ENCODE data around the gene PARP9.

DNA sequence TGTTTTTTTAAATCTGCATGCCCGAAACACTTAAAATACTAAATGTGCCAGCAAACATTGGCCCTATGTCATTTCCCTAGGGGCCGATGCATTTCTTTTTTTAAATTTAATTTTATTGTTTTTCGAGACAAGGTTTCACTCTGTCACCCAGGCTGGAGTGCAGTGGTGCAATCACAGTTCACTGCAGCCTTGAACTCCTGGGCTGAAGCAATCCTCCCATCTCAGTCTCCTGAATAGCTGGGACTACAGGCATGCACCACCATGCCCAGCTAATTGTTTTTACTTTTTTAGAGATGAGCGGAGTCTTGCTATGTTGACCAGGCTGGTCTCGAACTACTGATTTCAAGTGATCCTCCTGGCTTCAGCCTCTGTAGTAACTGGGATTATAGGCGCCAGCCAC lies 5.5 kb downstream of the PARP9 start:
- TF ChIP-seq, protein P1, sequence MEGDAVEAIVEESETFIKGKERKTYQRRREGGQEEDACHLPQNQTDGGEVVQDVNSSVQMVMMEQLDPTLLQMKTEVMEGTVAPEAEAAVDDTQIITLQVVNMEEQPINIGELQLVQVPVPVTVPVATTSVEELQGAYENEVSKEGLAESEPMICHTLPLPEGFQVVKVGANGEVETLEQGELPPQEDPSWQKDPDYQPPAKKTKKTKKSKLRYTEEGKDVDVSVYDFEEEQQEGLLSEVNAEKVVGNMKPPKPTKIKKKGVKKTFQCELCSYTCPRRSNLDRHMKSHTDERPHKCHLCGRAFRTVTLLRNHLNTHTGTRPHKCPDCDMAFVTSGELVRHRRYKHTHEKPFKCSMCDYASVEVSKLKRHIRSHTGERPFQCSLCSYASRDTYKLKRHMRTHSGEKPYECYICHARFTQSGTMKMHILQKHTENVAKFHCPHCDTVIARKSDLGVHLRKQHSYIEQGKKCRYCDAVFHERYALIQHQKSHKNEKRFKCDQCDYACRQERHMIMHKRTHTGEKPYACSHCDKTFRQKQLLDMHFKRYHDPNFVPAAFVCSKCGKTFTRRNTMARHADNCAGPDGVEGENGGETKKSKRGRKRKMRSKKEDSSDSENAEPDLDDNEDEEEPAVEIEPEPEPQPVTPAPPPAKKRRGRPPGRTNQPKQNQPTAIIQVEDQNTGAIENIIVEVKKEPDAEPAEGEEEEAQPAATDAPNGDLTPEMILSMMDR (IDR thresholded peaks at IDR 0.05; ENCODE audit: borderline replicate concordance, extremely low read depth, low read length, poor library complexity, severe bottlenecking), result no peak
- TF ChIP-seq EZH2 (IDR thresholded peaks at IDR 0.05; ENCODE audit: borderline replicate concordance, low read depth, low read length, severe bottlenecking), result no peak

Measured in DND-41 (cell line).